Activated T-cell treated with anti-CD3 and anti-CD28 coated beads, Interleukin-2, amount 50 U/mL, for 24 hours (primary cell): ENCODE data around the gene MRPS9.

Experiments used
- DNase-seq: peaks from one replicate; pipeline ENCODE4 v3.0.0-alpha.2; 2020
- H3K27ac Mint-ChIP-seq: 2 replicates; pipeline ENCODE4 v1.8.0; 2020; ENCODE audit warnings: mild to moderate bottlenecking, mixed read lengths
- H3K27me3 Mint-ChIP-seq: 2 replicates; pipeline ENCODE4 v1.8.0; 2020; ENCODE audit warnings: mixed read lengths
- H3K36me3 Mint-ChIP-seq: 2 replicates; pipeline ENCODE4 v1.8.0; 2020; ENCODE audit warnings: low read depth, mixed read lengths
- H3K4me1 Mint-ChIP-seq: 2 replicates; pipeline ENCODE4 v1.8.0; 2020; ENCODE audit warnings: low read depth, mixed read lengths
- H3K4me3 Mint-ChIP-seq: 2 replicates; pipeline ENCODE4 v1.8.0; 2020; ENCODE audit warnings: mild to moderate bottlenecking, moderate library complexity, mixed read lengths
- H3K9me3 Mint-ChIP-seq: 2 replicates; pipeline ENCODE4 v1.8.0; 2020; ENCODE audit warnings: mixed read lengths

Gene MRPS9

DNA sequence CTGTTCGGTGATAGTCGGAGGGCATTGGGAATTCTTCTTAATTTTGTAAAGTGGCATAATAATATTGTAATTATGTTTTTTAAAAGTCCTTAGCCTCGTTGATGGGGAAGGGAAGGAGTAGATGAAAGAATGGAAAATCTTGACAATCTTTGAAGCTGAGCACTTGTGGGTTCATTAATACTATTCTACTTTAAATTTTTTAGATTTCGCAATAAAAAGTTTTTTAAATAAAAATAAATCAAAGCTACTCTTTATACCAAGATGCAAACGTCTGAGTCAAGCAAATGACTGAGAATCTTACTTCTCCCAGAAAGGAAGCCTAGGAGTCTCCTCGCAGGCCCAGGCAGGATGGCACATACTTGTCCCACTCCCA is 105.2 kb downstream of the MRPS9 start:
- DNase-seq, result no peak
- no peaks in the 10 kb centered on the region for H3K36me3 Mint-ChIP-seq
- peak overlapping the region; percentile 72 for H3K4me3 Mint-ChIP-seq
- no peak overlapping the region for H3K27ac Mint-ChIP-seq
- H3K27me3 Mint-ChIP-seq, result peaks cover 65% of the 10 kb centered on the region
- H3K4me1 Mint-ChIP-seq, result peaks cover 8% of the 10 kb centered on the region
- H3K9me3 Mint-ChIP-seq, result no peaks in the 10 kb centered on the region

DNA sequence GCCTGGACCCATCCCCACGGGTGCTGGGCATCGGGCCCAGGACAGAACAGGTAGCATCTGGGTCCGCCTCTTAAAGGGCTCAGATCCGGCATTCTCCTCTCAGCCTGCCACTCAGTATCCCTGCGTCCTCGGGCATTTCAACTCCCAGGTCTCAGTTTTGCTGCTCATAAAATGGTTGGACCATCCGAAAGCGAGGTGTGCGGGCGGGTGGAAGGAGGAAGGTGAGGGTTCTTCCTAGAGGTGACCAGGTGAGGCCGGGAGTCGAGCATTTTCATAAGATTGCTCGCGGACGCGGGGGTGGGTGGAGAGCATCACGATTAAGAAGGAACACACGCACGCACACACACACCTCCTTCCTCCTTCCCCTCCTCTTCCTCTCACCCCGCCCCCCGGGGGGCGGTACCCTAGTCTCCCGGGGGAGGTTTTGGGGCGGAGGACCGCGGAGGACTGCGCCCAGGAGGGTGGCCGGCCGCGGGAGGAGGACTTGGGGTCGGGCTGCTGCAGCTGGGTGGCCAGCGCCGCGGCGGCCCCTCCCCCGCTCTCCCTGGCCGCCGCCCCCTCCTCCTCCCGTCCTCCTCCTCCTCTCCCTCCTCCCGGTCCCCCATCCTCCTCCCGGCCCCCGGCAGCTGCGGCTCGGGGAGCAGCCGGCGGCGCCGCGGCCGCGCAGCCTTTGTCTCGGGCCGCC is 105.7 kb downstream of the MRPS9 start:
- H3K27me3 Mint-ChIP-seq, result peaks cover 67% of the 10 kb centered on the region
- peak overlapping the region; percentile 72 for H3K4me3 Mint-ChIP-seq
- DNase-seq, result peak; percentile 54
- no peaks in the 10 kb centered on the region for H3K9me3 Mint-ChIP-seq
- H3K36me3 Mint-ChIP-seq, result no peaks in the 10 kb centered on the region
- peaks cover 8% of the 10 kb centered on the region for H3K4me1 Mint-ChIP-seq
- H3K27ac Mint-ChIP-seq, result no peak overlapping the region

DNA sequence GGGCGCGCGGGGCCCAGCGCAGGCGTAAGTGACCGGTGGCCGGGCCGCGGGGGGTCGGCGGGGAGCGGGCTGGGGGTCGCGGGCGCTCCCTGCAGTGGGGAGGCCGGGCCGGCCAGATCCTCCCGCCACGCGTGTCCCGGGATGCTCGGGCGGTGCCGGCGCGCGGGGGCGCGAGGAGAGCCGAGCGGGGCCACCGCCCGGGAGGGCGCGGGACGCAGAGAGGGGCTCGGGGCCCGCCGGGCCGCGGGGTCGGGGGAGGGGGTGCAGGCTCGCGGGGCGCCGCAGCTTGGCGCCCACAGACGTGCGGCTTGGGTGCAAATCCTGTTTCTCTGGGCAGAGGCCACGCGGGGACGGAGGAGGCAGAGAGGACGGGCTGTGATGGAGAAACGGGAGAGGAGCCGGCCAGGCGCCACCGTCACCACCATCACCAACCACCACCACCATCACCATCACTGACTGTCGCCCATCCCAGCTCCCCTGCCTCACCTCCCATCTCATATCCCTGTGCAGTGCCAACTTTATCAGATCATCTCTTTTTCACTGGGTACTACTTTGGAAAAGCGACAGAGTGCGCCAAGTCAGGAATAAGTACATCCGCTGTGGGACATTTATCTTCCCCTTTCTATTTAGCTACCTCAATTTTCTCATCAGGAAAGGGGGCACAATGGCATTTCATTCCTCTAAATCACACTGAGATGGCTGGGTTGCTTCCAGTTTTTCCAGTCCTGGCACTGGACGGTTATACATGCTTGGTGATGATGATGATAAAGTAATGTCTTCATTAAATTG is 106.5 kb downstream of the MRPS9 start:
- H3K4me1 Mint-ChIP-seq, result peaks cover 8% of the 10 kb centered on the region
- H3K9me3 Mint-ChIP-seq, result no peaks in the 10 kb centered on the region
- peaks cover 73% of the 10 kb centered on the region for H3K27me3 Mint-ChIP-seq
- H3K36me3 Mint-ChIP-seq, result no peaks in the 10 kb centered on the region
- H3K27ac Mint-ChIP-seq, result no peak overlapping the region
- DNase-seq, result no peak
- H3K4me3 Mint-ChIP-seq, result peak overlapping the region; percentile 68

DNA sequence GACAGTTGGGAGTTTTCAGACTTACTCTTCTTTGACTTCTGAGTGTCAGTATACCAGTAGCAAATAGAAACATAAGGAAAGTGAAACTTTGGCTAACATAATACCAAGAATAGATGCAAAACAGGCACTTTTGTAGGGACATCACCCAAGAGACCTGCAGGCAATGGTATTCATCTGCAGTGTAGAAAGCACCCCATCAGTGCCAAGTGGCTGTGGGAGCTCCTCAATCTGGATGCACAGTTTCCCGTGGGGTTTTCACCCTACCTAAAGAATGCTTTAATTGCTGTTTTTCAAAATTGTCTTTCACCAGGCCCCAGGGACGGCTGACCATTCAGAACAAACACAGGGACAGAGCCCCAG is 107.1 kb downstream of the MRPS9 start:
- H3K4me3 Mint-ChIP-seq, result peak overlapping the region; percentile 68
- DNase-seq, result no peak
- H3K36me3 Mint-ChIP-seq, result no peaks in the 10 kb centered on the region
- H3K4me1 Mint-ChIP-seq, result peaks cover 8% of the 10 kb centered on the region
- peaks cover 73% of the 10 kb centered on the region for H3K27me3 Mint-ChIP-seq
- no peaks in the 10 kb centered on the region for H3K9me3 Mint-ChIP-seq
- no peak overlapping the region for H3K27ac Mint-ChIP-seq

DNA sequence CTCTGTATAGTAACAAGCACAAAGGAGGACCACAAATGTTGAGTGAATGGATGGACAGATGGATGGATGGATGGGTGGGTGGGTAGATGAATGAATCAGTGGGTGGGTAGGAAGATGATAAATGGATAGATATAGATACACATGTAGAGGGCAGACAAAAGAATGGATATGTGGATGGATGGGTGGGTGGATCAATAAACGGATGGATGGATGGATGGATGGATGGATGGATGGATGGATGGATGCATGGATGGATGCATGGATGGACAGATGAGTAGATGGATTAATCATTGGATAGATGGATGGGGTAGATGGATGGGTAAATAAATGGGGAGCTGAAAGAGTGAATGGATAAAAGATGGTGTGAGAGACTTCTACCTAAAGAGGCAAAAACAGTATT is 111.4 kb downstream of the MRPS9 start:
- Mint-ChIP-seq H3K9me3 (no peaks in the 10 kb centered on the region), H3K27ac (no peak overlapping the region), H3K4me3 (no peak overlapping the region), H3K36me3 (no peaks in the 10 kb centered on the region), H3K27me3 (peaks cover 70% of the 10 kb centered on the region), H3K4me1 (peaks cover 6% of the 10 kb centered on the region)
- no peak for DNase-seq
